Endometrial microvascular endothelial cells (primary cell): ENCODE results near the gene ZCCHC7. TPM values are rescaled to one million over a fixed set of nuclear protein-coding genes. Genes with fewer than 3 reads are reported as not detected.
"Not testable (repeated sequence)": the region's sequence is repeated elsewhere in the genome, so short reads cannot be mapped to it uniquely, and the experiment has no call there.

Experiments
- in situ Hi-C: cut with HindIII; loops from 2 replicates; pipeline ENCODE4 v1.10.0; 2017; ENCODE audit warnings: low sequenced_read_pairs, low pct_unique_long_range_greater_than_20kb; ENCODE audit errors: inconsistent ontology term
- total RNA-seq: library from RNA; depleted of rRNA; stranded (reverse); fragments of >200 nt; gene quantifications from one replicate; pipeline ENCODE4 v1.2.3, GENCODE V29; 2015; ENCODE audit errors: inconsistent ontology term

ZCCHC7 gene
- total RNA-seq, 1 donor from 2014 or later, result 8.3 TPM

GRCh38 chr9:37117956-37118355 lies 2.4 kb upstream of the ZCCHC7 start:
- in situ Hi-C loops, result no loop called here

GRCh38 chr9:37119360-37119759 lies 1.0 kb upstream of the ZCCHC7 start:
- in situ Hi-C loops, result no loop called here

- in situ Hi-C loops, result not testable (repeated sequence)
Measured at GRCh38 chr9:37120843-37121335, 515 bp downstream of the ZCCHC7 start.

- in situ Hi-C loops, result no loop called here
Measured at GRCh38 chr9:37121881-37122280, 1.5 kb downstream of the ZCCHC7 start.

GRCh38 chr9:37126214-37126788 lies 5.9 kb downstream of the ZCCHC7 start:
- in situ Hi-C loops, result no loop called here

- in situ Hi-C loops, result no loop called here
Measured at GRCh38 chr9:37127018-37127417, 6.6 kb downstream of the ZCCHC7 start.

GRCh38 chr9:37128051-37128450 lies 7.7 kb downstream of the ZCCHC7 start:
- in situ Hi-C loops, result no loop called here

GRCh38 chr9:37134166-37134565 lies 13.8 kb downstream of the ZCCHC7 start:
- in situ Hi-C loops, result no loop called here

GRCh38 chr9:37141015-37141414 lies 20.6 kb downstream of the ZCCHC7 start:
- in situ Hi-C loops, result no loop called here

GRCh38 chr9:37144762-37145161 lies 24.4 kb downstream of the ZCCHC7 start:
- in situ Hi-C loops, result no loop called here

GRCh38 chr9:37146410-37146809 lies 26.0 kb downstream of the ZCCHC7 start:
- in situ Hi-C loops, result no loop called here

GRCh38 chr9:37148181-37148580 lies 27.8 kb downstream of the ZCCHC7 start:
- in situ Hi-C loops, result no loop called here

- in situ Hi-C loops, result no loop called here
Measured at GRCh38 chr9:37149666-37150308, 29.4 kb downstream of the ZCCHC7 start.

- in situ Hi-C loops, result no loop called here
Measured at GRCh38 chr9:37150415-37150814, 30.0 kb downstream of the ZCCHC7 start.

- in situ Hi-C loops, result no loop called here
Measured at GRCh38 chr9:37151812-37152211, 31.4 kb downstream of the ZCCHC7 start.

- in situ Hi-C loops, result no loop called here
Measured at GRCh38 chr9:37152365-37152764, 32.0 kb downstream of the ZCCHC7 start.

- in situ Hi-C loops, result no loop called here
Measured at GRCh38 chr9:37155601-37156000, 35.2 kb downstream of the ZCCHC7 start.

- in situ Hi-C loops, result no loop called here
Measured at GRCh38 chr9:37156205-37156604, 35.8 kb downstream of the ZCCHC7 start.

- in situ Hi-C loops, result no loop called here
Measured at GRCh38 chr9:37156781-37157356, 36.5 kb downstream of the ZCCHC7 start.

- in situ Hi-C loops, result no loop called here
Measured at GRCh38 chr9:37157726-37158377, 37.5 kb downstream of the ZCCHC7 start.
